GM13976 (cell line): ENCODE results near the gene GABARAPL2.
A peak's percentile ranks its signal among the peaks of the same experiment; 100 is the strongest.

Source experiments
- DNase-seq: peaks from one replicate; pipeline ENCODE4 v3.0.0; 2012; ENCODE audit warnings: low spot score
- in situ Hi-C: fragments of 300-500 bp; cut with MboI; formaldehyde crosslinking; loops from one replicate; pipeline ENCODE4 v1.12.0; 2022; ENCODE audit warnings: low sequenced_read_pairs, mixed read lengths, inconsistent platforms; ENCODE audit not compliant: unreplicated experiment
- TF ChIP-seq, protein P1 (sequence below): IDR thresholded peaks from 2 replicates; pipeline ENCODE4 v1.5.1; 2012; ENCODE audit warnings: borderline replicate concordance, mild to moderate bottlenecking; ENCODE audit not compliant: insufficient read depth; ENCODE audit errors: extremely low read depth, missing control alignments, control extremely low read depth

The GABARAPL2 gene, protein sequence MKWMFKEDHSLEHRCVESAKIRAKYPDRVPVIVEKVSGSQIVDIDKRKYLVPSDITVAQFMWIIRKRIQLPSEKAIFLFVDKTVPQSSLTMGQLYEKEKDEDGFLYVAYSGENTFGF

DNA sequence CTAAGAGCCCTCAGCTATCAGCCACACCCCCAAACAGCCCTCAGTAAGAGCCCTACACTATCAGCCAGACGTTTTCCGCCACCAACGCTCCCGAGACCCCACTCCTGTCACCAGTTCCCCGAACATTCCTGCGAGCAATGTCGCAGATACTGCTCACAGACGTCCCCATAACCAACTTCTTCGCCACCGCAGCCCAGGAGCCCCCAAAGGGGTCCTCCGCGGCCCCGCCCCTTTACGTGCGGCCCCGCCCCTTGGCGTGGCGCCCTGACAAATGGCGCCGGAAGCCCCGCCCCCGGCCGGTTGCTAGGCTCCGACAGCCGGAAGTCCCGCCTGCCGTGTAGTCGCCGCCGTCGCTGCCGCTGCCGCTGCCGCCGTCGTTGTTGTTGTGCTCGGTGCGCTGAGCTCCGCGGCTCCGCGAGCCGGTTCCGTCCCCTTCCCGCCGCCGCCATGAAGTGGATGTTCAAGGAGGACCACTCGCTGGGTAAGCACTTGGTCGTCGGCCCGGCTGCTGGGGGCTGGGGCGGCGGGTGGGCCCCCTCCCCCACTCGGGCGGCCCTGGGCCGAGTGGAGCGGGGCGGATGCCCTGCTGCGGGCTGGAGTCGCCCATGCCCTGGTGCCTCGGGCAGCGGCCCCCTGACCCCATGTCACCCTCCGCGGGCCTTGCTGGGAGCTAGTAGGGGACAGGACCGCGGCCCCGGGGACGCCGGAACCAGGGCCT lies at the start of gene GABARAPL2:
Gene GABARAPL2 (plus strand): TSS at position 340 of the 718 bp plus-strand sequence. CDS start 108 bp downstream, at position 448.
- TF ChIP-seq, protein P1, sequence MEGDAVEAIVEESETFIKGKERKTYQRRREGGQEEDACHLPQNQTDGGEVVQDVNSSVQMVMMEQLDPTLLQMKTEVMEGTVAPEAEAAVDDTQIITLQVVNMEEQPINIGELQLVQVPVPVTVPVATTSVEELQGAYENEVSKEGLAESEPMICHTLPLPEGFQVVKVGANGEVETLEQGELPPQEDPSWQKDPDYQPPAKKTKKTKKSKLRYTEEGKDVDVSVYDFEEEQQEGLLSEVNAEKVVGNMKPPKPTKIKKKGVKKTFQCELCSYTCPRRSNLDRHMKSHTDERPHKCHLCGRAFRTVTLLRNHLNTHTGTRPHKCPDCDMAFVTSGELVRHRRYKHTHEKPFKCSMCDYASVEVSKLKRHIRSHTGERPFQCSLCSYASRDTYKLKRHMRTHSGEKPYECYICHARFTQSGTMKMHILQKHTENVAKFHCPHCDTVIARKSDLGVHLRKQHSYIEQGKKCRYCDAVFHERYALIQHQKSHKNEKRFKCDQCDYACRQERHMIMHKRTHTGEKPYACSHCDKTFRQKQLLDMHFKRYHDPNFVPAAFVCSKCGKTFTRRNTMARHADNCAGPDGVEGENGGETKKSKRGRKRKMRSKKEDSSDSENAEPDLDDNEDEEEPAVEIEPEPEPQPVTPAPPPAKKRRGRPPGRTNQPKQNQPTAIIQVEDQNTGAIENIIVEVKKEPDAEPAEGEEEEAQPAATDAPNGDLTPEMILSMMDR, result no peak
- in situ Hi-C loops, result no loop called here
- peak; percentile 92 for DNase-seq

DNA sequence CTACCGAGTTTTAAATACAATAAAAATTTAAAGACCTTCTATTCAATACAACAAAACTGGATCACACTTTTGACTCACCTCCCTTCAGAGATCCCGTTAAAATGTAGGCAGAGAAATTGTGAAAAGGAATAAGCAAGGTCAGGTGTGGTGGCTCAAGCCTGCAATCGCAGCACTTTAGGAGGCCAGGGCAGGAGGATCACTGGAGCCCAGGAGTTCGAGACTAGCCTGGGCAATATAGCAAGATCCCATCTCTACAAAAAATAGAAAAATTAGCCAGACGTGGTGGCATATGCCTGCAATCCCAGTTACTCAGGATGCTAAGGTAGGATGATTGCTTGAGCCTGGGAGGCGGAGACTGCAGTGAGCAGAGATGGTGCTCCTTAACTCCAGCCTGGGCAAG lies 47.0 kb upstream of the GABARAPL2 start:
- DNase-seq, result no peak
- in situ Hi-C loops, result no loop called here
- TF ChIP-seq, protein P1, result no peak

DNA sequence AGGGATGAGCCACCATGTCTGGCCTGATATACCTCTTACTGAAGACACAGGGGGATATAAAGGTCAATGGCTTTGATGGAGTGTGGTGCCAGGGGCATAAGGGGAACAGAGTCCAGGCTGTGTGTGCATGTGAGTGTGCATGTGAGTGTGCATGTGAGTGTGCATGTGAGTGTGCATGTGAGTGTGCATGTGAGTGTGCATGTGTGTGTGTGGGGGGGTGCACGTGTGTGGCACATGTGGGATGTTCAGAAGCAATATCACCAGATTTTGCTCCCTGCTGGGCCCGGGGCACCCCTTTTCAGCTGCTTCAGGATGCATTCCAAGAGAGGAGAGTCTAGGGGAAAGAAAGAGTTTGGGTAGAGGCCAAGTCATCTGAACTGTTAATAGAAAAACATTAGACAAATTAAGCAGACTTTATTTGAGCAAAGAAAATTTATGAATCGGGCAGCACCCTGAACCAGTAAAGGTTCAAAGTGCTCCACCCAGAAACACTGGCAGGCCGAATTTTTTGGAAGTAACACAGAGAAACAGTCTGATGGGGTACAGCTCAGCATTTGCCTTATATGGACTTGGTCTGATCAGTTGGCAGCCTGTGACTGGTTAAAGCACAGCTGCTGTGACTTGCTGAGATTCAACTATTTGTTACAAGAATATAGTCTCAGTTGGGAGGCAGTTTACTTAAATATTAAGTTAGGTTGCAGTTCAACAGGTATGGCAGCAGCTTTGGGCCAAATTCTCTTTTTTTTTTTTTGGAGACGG lies 40.0 kb upstream of the GABARAPL2 start:
- no peak for DNase-seq
- in situ Hi-C loops, result no loop called here
- TF ChIP-seq, protein P1, result no peak

DNA sequence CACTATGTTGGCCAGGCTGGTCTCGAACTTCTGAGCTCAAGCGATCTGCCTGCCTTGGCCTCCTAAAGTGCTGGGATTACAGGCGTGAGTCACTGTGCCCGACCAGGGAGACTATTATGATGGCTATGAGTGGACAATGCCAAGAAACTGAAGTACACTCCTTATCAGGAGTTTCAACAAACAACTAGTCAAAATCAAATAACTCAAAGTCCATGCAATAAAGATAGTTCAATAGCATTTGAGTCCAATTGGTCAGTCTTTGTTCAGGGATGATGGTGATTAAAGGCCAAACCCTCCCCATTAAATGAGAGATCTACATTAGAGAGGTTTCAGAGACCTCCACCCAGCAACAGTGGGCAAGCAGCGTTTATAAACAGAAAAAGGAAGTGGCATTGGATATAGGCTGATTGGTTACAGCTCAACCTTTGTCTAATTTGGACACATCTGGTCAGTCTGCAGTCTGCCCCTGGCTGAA lies 38.3 kb upstream of the GABARAPL2 start:
- in situ Hi-C loops, result no loop called here
- TF ChIP-seq, protein P1, result no peak
- DNase-seq, result no peak

DNA sequence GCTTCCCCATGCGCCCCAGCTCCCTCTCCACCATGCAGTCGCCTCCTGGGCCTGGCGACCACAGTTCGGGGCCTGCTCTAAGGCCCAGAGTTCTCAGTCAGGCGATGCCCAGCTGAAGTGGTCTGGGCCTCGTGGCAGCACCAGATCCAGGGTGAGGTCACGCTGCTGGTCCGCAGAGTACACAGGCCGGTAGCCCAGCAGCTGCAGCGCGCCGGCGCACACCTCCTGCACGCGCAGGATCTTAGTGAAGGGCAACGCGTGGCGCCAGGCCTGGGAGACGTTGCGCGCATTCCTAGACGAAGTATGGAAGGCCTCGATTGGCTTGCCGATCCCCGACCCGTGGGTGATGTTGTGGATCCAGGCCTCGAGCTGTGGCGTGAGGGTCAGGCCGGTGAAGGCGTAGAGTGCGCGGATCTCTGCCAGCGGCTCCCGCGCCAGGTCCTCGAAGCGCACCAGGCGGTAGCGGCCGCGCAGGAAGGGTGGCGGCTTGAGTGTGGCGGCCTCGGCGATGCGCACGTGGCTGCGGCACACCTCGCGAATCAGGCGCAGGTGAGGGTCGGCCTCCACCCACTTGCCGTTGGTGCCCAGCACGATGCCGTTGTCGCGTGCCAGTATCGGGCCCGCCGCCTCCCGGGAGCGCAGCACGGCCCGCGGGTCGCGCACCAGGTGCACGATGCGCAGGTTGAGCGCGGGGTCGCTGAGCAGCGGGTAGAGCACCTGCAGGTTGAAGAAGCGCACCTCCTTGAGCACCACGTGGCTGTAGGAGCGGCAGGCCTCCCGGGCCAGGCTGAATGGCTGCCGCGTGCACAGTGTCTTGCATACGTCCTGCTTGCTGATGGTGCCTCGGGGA lies 36.9 kb upstream of the GABARAPL2 start:
- no peak for DNase-seq
- TF ChIP-seq, protein P1, result no peak
- in situ Hi-C loops, result no loop called here

DNA sequence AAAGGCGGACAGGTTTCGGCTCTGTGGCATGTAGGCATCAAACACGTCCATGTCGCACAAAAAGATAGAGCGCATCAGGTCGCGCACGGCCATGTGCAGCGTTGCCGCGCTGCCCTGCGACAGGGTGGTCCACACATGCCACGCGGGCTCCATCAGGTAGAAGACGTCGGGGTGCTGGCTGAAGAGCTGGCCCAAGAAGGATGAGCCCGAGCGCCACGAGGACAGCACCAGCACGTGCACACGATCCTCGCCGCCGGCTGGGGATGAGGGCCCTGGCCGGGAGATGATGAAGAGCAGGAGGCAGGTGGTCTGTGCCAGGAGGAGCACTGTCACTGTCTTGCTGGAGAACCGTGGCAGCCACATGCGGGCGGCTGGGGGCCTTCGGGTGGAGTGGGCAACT lies 36.2 kb upstream of the GABARAPL2 start:
- in situ Hi-C loops, result no loop called here
- DNase-seq, result no peak
- TF ChIP-seq, protein P1, result no peak
